ENCODE data around the gene RIPK4.
A peak's percentile ranks its signal among the peaks of the same experiment; 100 is the strongest.

RIPK4 gene

DNA sequence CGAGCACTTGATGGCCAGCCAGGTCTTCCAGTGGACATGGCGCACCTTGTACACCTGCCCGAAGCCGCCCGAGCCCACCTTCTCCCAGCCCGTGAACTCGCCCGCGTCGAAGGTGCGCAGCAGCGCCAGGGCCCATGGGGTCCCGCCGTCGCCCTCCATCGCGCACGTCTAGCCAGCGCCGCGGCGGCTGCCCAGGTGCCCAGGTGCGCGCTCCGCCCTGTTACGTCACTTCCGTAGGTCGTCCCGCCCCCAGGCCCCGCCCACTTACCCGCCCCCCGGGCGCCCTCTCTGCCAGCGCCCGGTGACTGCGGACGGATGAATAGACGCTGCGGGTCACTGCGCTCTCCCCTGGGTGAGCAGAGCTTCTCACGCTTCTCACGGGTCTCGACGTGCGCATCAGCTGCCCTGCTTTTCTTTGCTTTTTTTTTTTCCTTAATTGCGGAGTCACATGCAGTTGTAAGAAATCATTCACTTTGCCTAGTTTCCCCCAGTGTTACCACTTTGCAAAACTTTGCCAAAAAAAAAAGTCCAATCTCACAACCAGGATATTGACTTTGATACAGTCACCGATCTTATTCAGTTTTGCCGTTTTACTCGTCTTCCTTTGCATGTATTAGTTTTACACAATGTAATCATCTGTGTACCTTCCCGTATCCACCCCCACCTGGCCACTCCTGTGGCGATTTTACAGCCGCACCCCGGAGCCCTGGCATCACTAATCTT, at the start of gene RIPK4:
TSS of gene RIPK4 (minus strand) at position 170 of the 723 bp plus-strand sequence. CDS start at position 159, 11 bp downstream.
- DNase-seq (ENCODE audit: low spot score), result peak; percentile 68

DNA sequence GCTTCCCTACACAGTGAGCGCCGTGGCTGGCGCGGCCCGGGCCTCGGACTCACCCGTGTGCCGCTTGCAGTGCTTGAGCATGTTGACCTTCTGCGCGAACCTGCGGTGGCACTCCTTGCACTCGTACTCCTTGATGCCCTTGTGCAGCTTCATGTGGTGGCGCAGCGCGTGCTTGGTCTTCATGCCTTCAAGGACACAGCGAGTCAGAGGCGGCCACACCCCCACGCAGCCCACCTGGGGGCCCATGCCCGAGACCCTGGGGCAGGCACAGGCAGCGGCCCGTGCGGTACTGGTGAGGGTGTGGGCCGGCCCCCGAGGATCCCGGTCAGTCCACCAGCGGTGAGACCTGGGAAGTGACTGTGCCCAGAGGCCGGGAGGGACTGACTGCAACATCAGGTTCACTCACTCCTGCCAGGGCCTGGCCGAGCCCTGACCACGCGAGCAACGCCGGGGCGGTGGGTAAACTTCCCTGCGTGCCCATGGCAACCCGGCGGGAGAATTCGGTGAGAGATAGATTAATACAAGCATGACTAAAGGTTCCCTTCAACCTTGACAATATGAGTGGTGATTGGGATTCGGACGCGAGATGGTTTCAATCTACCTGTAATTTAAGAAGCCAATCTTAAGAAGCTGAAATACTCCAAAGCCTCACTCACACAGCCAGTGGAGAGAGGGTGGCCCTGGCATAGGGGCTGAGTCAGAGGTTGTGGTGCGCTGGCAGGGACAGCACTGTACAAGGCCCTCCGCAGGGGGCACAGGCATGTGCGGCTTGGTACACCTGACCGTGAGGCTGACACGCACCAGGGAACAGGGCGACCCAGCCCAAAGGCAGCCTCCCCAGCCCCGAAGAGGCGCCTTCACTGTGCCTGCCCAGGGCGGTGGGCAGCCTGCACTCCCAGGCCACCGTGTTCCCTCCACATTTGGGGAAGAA, 49.1 kb upstream of the RIPK4 start:
- no peak for DNase-seq (ENCODE audit: low spot score)

DNA sequence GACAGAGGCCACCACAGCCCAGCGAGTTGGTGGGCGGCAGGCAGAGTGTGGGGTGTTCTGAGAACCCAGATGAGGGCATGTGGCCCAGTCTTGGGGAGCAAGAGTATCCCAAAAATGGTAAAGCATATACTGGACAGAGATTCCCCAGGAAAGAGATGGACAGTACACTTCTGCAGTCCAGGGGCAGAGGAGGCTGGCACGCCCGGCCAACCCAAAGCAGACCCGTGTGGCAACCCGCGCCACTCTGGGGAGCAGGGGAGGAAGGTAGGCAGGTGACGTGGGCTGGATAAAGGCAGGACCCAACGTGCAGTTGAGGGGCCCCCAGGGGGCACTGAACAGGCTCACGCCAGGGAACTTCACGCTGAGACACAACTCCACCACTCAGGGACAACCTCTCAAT, 46.4 kb upstream of the RIPK4 start:
- DNase-seq (ENCODE audit: low spot score), result no peak

- no peak for DNase-seq (ENCODE audit: low spot score)
These were observed 45.8 kb upstream of the RIPK4 start for GRCh38 chr21:41812679-41813078.

GRCh38 chr21:41810597-41810932, 43.7 kb upstream of the RIPK4 start:
- no peak for DNase-seq (ENCODE audit: low spot score)

GRCh38 chr21:41809891-41810596, 43.2 kb upstream of the RIPK4 start:
- DNase-seq (ENCODE audit: low spot score), result no peak

DNA sequence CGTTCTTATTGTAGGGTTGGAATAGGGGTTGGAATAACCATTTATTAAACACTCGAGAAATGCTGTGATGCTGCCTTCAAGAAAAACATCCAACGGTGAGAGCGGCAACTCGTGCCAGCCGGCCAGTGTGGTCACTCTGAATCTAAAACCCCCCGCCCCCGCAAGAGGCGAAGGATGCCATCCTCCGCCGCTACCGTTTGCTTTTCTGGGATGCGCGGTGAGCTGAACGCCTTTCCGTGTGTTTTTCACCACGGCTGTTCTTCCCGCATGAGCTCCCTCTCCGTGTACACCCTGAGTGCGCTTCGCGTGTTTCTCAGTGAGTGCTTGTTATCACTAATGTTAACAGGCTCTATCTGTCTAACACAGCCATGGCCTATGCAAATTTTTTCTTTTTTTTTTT, 42.0 kb upstream of the RIPK4 start:
- DNase-seq (ENCODE audit: low spot score), result no peak

GRCh38 chr21:41808094-41808493, 41.2 kb upstream of the RIPK4 start:
- DNase-seq (ENCODE audit: low spot score), result no peak

- DNase-seq (ENCODE audit: low spot score), result no peak
These were observed 39.9 kb upstream of the RIPK4 start for GRCh38 chr21:41806773-41807172.

DNA sequence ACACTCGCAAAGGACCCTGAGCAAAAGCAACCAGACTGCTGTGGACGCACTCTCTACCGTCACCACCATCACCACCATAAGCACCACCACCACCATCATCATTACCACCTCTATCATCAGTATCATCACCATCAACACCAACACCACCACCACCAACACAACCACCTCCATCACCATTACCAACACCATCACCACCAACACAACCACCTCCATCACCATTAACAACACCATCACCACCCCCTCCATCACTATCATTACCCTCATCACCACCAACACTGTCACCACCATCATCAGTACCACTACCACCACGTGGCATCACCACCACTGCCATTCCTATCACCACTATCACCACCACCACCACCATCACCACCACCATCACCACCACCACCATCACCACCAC, 38.8 kb upstream of the RIPK4 start:
- DNase-seq (ENCODE audit: low spot score), result no peak

DNA sequence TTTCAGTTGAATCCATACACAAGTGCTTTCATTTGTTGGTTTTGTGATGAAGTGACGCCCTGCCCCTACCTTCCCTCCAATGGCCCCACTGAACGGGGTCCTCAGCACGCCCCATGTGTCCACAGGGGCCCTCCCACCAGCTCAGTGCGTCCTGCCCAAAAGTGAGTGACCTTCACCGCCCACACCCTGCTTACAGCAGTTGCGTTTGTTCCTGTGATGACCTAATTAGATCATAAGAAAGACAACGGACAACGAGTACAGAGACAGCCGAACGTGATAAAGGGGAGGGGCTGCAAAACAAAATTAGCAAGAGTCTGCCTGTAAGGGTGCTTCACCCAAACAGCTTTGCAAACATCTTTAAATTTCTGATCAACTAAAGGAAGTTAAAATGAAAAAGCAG, 38.2 kb upstream of the RIPK4 start:
- no peak for DNase-seq (ENCODE audit: low spot score)

DNA sequence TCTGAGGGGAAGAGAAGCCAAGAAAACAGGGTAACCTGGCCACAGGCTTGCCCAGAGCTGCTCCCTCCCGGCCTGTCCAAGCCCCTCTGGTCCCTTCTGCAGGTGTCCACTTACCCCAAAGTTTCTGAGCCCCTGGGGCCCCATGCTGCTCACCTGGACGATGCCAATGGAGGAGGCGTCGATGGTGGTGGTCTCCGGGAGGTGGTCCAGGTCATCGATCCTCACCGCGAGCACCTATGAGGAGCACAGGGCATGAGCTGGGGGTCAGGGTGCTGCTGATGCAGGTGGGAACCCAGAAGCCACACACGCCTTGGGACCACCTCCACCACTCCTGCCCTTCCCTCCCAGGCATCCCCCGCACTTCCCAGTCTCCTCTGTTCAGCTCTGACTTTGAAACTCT, 37.5 kb upstream of the RIPK4 start:
- DNase-seq (ENCODE audit: low spot score), result no peak

GRCh38 chr21:41803316-41803715, 36.5 kb upstream of the RIPK4 start:
- DNase-seq (ENCODE audit: low spot score), result no peak

- DNase-seq (ENCODE audit: low spot score), result peak; percentile 68
These were observed 35.8 kb upstream of the RIPK4 start for GRCh38 chr21:41802684-41803083.

DNA sequence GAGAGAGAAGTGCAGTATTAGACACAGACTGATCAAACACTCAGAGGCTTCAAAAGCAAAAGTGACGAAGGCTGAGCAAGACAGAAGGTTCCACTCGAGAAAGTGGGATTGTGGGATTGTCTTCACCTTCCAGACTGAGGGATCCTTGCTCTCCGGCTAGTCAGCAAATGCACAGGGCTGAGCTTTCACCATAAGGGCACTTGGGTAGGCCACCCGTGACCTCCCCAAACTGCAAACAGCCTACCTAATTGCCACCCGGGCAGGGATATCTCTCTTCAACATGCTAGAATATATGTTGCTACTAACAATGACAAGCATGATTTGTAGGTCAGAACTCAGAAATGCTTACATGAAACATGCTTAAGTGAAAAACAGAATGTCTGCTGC, 35.3 kb upstream of the RIPK4 start:
- DNase-seq (ENCODE audit: low spot score), result no peak

DNA sequence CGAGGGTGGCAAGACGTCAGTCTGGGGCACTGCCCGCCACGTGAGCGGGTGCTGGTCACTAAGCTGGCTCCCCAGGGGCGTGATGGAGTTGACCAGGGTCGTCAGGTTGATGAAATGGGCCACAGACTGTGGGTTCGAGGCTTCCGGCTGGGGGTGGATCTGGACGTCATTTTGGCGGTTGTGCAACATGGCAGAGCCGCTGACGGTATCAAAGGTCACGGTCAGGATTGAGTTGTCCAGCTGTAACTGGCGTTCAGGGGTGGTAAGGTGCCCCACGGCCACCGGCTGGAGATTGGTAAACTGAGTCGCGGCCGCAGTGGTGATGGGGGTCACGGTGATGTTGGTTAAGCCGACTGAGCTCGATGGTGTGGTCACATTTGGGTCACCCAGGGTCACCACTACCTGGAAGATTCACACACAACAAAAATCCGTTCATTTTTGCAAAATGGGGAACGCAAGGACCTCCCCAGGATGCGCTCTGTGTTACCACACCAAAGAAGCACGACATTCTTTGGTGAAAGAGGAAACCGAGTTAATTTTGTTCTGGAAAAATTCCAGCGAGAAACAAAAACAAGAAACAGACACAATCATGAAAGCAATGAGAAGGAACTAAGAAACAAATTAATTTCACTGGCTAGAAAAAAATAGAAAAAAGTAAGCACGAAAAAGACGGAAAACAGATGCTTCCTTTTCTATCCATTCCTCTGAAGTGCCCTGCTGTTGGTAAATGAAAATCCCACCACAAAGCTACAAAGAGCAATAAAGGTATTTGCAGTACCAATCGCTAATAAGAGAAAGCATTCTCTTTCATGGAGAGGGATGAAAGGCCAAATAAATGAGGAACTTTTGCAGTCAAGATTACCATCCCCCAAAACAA, 34.7 kb upstream of the RIPK4 start:
- DNase-seq (ENCODE audit: low spot score), result no peak

- DNase-seq (ENCODE audit: low spot score), result no peak
These were observed 33.8 kb upstream of the RIPK4 start for GRCh38 chr21:41800425-41801320.

- no peak for DNase-seq (ENCODE audit: low spot score)
These were observed 32.9 kb upstream of the RIPK4 start for GRCh38 chr21:41799763-41800162.

GRCh38 chr21:41798326-41798725, 31.5 kb upstream of the RIPK4 start:
- no peak for DNase-seq (ENCODE audit: low spot score)

GRCh38 chr21:41796476-41797080, 29.7 kb upstream of the RIPK4 start:
- DNase-seq (ENCODE audit: low spot score), result no peak
